DOHH2 (cell line): Measurements from ENCODE around the gene UNC13D.

ENCODE experiments used
- EZH2phosphoT487 ChIP-seq: fragments of 200-600 bp; sonication (generic); IDR thresholded peaks from 2 replicates; pipeline ENCODE4 v1.6.1; 2017; ENCODE audit warnings: borderline replicate concordance, mild to moderate bottlenecking, antibody characterized with exemption, low read length, moderate library complexity, mixed read lengths
- TF ChIP-seq, protein P1 (sequence below): fragments of 200-600 bp; sonication (generic); IDR thresholded peaks from one replicate; pipeline ENCODE4 v1.5.1; 2014; ENCODE audit warnings: antibody characterized with exemption, mild to moderate bottlenecking, low read depth, low read length; ENCODE audit not compliant: poor library complexity, severe bottlenecking

GRCh38 chr17:75826561-75827307 is 17.5 kb downstream of the UNC13D start:
- TF ChIP-seq, protein P1, sequence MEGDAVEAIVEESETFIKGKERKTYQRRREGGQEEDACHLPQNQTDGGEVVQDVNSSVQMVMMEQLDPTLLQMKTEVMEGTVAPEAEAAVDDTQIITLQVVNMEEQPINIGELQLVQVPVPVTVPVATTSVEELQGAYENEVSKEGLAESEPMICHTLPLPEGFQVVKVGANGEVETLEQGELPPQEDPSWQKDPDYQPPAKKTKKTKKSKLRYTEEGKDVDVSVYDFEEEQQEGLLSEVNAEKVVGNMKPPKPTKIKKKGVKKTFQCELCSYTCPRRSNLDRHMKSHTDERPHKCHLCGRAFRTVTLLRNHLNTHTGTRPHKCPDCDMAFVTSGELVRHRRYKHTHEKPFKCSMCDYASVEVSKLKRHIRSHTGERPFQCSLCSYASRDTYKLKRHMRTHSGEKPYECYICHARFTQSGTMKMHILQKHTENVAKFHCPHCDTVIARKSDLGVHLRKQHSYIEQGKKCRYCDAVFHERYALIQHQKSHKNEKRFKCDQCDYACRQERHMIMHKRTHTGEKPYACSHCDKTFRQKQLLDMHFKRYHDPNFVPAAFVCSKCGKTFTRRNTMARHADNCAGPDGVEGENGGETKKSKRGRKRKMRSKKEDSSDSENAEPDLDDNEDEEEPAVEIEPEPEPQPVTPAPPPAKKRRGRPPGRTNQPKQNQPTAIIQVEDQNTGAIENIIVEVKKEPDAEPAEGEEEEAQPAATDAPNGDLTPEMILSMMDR, result no peak
- no peak for TF ChIP-seq EZH2phosphoT487
